Measurements from ENCODE around the gene AQP5.

DNA sequence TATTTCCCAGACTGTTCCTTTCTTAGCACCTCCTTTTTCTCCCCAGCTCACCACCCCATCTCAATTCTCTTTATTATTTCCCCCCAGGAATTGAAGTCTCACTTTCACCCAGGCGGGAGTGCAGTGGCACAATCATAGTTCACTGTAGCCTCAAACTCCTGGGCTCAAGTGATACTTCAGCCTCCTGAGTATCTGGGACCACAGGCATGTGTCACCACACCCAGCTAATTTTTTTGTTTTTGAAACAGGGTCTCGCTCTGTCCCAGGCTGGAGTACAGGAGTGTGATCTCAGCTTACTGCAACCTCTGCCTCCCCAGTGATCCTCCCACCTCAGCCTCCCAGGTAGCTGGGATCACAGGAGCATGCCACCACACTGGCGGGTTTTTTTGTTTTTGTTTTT, 52.7 kb downstream of the AQP5 start:
- TF ChIP-seq EZH2 (IDR thresholded peaks at IDR 0.05; ENCODE audit: low read depth) = no peak
- TF ChIP-seq, protein P1, sequence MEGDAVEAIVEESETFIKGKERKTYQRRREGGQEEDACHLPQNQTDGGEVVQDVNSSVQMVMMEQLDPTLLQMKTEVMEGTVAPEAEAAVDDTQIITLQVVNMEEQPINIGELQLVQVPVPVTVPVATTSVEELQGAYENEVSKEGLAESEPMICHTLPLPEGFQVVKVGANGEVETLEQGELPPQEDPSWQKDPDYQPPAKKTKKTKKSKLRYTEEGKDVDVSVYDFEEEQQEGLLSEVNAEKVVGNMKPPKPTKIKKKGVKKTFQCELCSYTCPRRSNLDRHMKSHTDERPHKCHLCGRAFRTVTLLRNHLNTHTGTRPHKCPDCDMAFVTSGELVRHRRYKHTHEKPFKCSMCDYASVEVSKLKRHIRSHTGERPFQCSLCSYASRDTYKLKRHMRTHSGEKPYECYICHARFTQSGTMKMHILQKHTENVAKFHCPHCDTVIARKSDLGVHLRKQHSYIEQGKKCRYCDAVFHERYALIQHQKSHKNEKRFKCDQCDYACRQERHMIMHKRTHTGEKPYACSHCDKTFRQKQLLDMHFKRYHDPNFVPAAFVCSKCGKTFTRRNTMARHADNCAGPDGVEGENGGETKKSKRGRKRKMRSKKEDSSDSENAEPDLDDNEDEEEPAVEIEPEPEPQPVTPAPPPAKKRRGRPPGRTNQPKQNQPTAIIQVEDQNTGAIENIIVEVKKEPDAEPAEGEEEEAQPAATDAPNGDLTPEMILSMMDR (conservative IDR thresholded peaks at IDR 0.05) = no peak

Data from PC-9 (cell line).